Measurements from ENCODE around the gene TANGO6.
"Not testable (repeated sequence)": the region's sequence is repeated elsewhere in the genome, so short reads cannot be mapped to it uniquely, and the experiment has no call there.

The TANGO6 gene

GRCh38 chr16:68969338-68969737 lies 126.0 kb downstream of the TANGO6 start:
- DNase-seq (ENCODE audit: low read depth in 2 of 2) = no peak

GRCh38 chr16:68972013-68972412 lies 128.7 kb downstream of the TANGO6 start:
- DNase-seq (ENCODE audit: low read depth in 2 of 2) = no peak

GRCh38 chr16:68972720-68973119 lies 129.4 kb downstream of the TANGO6 start:
- DNase-seq (ENCODE audit: low read depth in 2 of 2) = peak in 1 of 2 experiments; percentile 29

GRCh38 chr16:68973611-68974120 lies 130.3 kb downstream of the TANGO6 start:
- no peak for DNase-seq (ENCODE audit: low read depth in 2 of 2)

- DNase-seq (ENCODE audit: low read depth in 2 of 2) = no peak
These were observed 135.1 kb downstream of the TANGO6 start for GRCh38 chr16:68978303-68978954.

GRCh38 chr16:68980695-68981315 lies 137.5 kb downstream of the TANGO6 start:
- DNase-seq (ENCODE audit: low read depth in 2 of 2) = no peak

GRCh38 chr16:68981971-68982370 lies 138.6 kb downstream of the TANGO6 start:
- no peak for DNase-seq (ENCODE audit: low read depth in 2 of 2)

GRCh38 chr16:68984467-68984866 lies 141.1 kb downstream of the TANGO6 start:
- DNase-seq (ENCODE audit: low read depth in 2 of 2) = no peak

GRCh38 chr16:68985268-68985667 lies 141.9 kb downstream of the TANGO6 start:
- no peak for DNase-seq (ENCODE audit: low read depth in 2 of 2)

GRCh38 chr16:68985855-68986254 lies 142.5 kb downstream of the TANGO6 start:
- DNase-seq (ENCODE audit: low read depth in 2 of 2) = no peak

- DNase-seq (ENCODE audit: low read depth in 2 of 2) = no peak
These were observed 144.6 kb downstream of the TANGO6 start for GRCh38 chr16:68987734-68988457.

- DNase-seq (ENCODE audit: low read depth in 2 of 2) = not testable (repeated sequence)
These were observed 147.0 kb downstream of the TANGO6 start for GRCh38 chr16:68990172-68990845.

GRCh38 chr16:68991075-68991474 lies 147.7 kb downstream of the TANGO6 start:
- DNase-seq (ENCODE audit: low read depth in 2 of 2) = no peak

- DNase-seq (ENCODE audit: low read depth in 2 of 2) = peak; percentile 19 to 21
These were observed 149.2 kb downstream of the TANGO6 start for GRCh38 chr16:68992521-68992920.

GRCh38 chr16:68993456-68993855 lies 150.1 kb downstream of the TANGO6 start:
- no peak for DNase-seq (ENCODE audit: low read depth in 2 of 2)

- DNase-seq (ENCODE audit: low read depth in 2 of 2) = peak; percentile 64 to 72
These were observed 150.6 kb downstream of the TANGO6 start for GRCh38 chr16:68993885-68994284.

- no peak for DNase-seq (ENCODE audit: low read depth in 2 of 2)
These were observed 151.0 kb downstream of the TANGO6 start for GRCh38 chr16:68994324-68994723.

GRCh38 chr16:68995011-68995504 lies 151.7 kb downstream of the TANGO6 start:
- no peak for DNase-seq (ENCODE audit: low read depth in 2 of 2)

- DNase-seq (ENCODE audit: low read depth in 2 of 2) = no peak
These were observed 154.2 kb downstream of the TANGO6 start for GRCh38 chr16:68997564-68997963.

- no peak for DNase-seq (ENCODE audit: low read depth in 2 of 2)
These were observed 155.8 kb downstream of the TANGO6 start for GRCh38 chr16:68999114-68999513.

- DNase-seq (ENCODE audit: low read depth in 2 of 2) = no peak
These were observed 160.2 kb downstream of the TANGO6 start for GRCh38 chr16:69003500-69003899.
